Effector memory CD4-positive, alpha-beta T cell (primary cell): ENCODE results near the gene MSI2.

Experiments
- DNase-seq, 3 donors: peaks; one replicate each; pipeline ENCODE4 v3.0.0-alpha.2; 2020
- H3K27ac ChIP-seq: 2 replicates; pipeline ENCODE4 v1.7.0; 2013; ENCODE audit warnings: mild to moderate bottlenecking, low read length, moderate library complexity; ENCODE audit not compliant: insufficient read depth, poor library complexity, severe bottlenecking
- H3K27me3 ChIP-seq: replicated peaks from 2 replicates; pipeline ENCODE4 v1.7.0; 2013; ENCODE audit warnings: mild to moderate bottlenecking, low read length; ENCODE audit not compliant: insufficient read depth, control insufficient read depth, poor library complexity, severe bottlenecking
- H3K36me3 ChIP-seq: 2 replicates; pipeline ENCODE4 v1.7.0; 2013; ENCODE audit warnings: mild to moderate bottlenecking, low read length, moderate library complexity; ENCODE audit not compliant: control insufficient read depth, insufficient read depth
- H3K4me1 ChIP-seq: 2 replicates; pipeline ENCODE4 v1.7.0; 2013; ENCODE audit warnings: low read length, mild to moderate bottlenecking; ENCODE audit not compliant: control insufficient read depth, insufficient read depth, poor library complexity, severe bottlenecking
- H3K4me3 ChIP-seq: 2 replicates; pipeline ENCODE4 v1.7.0; 2013; ENCODE audit warnings: low read length, low read depth, mild to moderate bottlenecking; ENCODE audit not compliant: insufficient read depth, poor library complexity, severe bottlenecking
- H3K9me3 ChIP-seq: 2 replicates; pipeline ENCODE4 v1.7.0; 2013; ENCODE audit warnings: mild to moderate bottlenecking, low read length, moderate library complexity; ENCODE audit not compliant: control insufficient read depth

Gene MSI2

DNA sequence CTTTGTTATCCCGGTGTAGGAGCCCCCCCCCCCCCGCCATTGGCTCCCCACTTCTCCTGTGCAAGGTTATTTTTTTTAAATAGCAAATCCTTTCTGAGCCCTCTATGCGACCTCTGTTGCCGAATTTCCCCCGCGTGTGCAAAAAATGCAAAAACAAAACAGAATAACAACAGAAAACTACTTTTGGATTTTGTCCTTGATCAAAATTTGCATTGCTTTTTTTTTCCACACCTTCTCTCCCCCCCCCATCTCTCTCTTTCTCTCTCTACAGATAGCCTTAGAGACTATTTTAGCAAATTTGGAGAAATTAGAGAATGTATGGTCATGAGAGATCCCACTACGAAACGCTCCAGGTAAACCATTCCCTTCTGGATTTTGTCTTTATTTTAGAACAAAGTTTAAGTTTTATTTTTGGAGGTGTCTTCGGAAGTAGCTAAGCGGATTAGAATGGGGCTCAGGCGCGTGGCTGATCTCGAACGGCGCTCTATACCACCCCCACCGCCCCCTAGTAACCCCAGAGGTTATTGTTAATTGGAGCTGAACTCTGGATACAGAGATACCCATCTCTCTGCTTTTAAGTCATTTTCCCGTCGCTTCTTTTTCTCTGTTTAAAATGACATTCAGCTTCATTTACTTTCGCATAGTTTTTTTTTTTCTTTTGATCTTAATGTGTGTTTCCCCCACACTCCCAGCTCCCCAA is 1.0 kb downstream of the MSI2 start:
- peak overlapping the region; percentile 65 for H3K27ac ChIP-seq
- DNase-seq, result no peak
- peak overlapping the region; percentile 85 for H3K4me3 ChIP-seq
- H3K9me3 ChIP-seq, result no peaks in the 10 kb centered on the region
- peaks cover 12% of the 10 kb centered on the region for H3K36me3 ChIP-seq
- peaks cover 21% of the 10 kb centered on the region for H3K4me1 ChIP-seq
- no peaks in the 10 kb centered on the region for H3K27me3 ChIP-seq

GRCh38 chr17:57257895-57258851 is 1.9 kb downstream of the MSI2 start:
- peak overlapping the region; percentile 85 for H3K4me3 ChIP-seq
- H3K27ac ChIP-seq, result peak overlapping the region; percentile 65
- peaks cover 16% of the 10 kb centered on the region for H3K36me3 ChIP-seq
- H3K4me1 ChIP-seq, result peaks cover 21% of the 10 kb centered on the region
- no peaks in the 10 kb centered on the region for H3K9me3 ChIP-seq
- no peak for DNase-seq
- H3K27me3 ChIP-seq, result no peaks in the 10 kb centered on the region

DNA sequence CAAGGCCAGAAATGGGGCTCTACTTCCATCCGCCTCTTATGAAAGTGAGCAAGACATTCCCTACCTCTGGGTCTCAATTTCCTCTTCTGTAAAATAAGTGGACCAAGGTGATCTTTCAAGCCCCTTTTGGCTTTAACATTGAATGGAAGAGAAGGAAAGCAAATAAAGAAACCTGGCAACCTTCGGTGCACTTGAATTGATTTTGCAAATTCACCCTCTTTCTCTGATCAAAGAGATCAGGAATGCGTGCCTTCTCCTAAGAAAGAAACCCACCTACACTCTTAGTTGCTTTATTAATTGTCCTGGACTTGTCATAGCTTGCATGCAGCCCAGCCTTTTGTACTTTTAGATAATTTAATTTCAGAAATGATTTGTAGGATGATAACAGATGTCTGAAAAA is 3.0 kb downstream of the MSI2 start:
- H3K4me1 ChIP-seq, result peaks cover 21% of the 10 kb centered on the region
- no peaks in the 10 kb centered on the region for H3K27me3 ChIP-seq
- DNase-seq, result no peak
- H3K4me3 ChIP-seq, result no peak overlapping the region
- no peak overlapping the region for H3K27ac ChIP-seq
- no peaks in the 10 kb centered on the region for H3K9me3 ChIP-seq
- H3K36me3 ChIP-seq, result peaks cover 19% of the 10 kb centered on the region

DNA sequence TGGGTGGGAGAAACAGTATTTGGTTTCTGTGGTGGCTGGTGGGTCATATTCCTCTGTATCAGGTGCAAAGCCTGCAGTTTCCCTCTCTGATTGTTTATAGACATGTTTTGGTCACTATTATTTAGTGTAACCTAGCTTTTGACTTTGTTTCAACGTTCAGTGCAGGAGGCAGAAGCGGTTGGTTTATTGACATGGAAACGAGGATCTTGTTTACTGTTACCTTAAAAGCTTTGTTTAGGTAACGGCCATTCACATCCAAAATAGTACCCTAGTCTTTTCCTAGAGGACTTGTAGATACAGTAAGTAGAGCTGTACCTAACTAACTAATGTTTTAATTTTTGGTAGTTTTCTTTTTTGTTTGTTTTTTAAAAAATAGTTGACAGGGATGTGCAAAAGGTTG is 3.5 kb downstream of the MSI2 start:
- Histone ChIP-seq H3K9me3 (no peaks in the 10 kb centered on the region), H3K27ac (no peak overlapping the region), H3K36me3 (peaks cover 19% of the 10 kb centered on the region), H3K27me3 (no peaks in the 10 kb centered on the region), H3K4me3 (no peak overlapping the region), H3K4me1 (peaks cover 21% of the 10 kb centered on the region)
- no peak for DNase-seq

GRCh38 chr17:57260325-57261083 is 4.2 kb downstream of the MSI2 start:
- Histone ChIP-seq H3K9me3 (no peaks in the 10 kb centered on the region), H3K4me1 (peaks cover 21% of the 10 kb centered on the region), H3K36me3 (peaks cover 26% of the 10 kb centered on the region), H3K27ac (no peak overlapping the region), H3K27me3 (no peaks in the 10 kb centered on the region), H3K4me3 (no peak overlapping the region)
- no peak for DNase-seq

GRCh38 chr17:57261084-57261461 is 4.8 kb downstream of the MSI2 start:
- Histone ChIP-seq H3K27me3 (no peaks in the 10 kb centered on the region), H3K27ac (no peak overlapping the region), H3K4me3 (no peak overlapping the region), H3K9me3 (no peaks in the 10 kb centered on the region), H3K36me3 (peaks cover 27% of the 10 kb centered on the region), H3K4me1 (peaks cover 21% of the 10 kb centered on the region)
- no peak for DNase-seq

DNA sequence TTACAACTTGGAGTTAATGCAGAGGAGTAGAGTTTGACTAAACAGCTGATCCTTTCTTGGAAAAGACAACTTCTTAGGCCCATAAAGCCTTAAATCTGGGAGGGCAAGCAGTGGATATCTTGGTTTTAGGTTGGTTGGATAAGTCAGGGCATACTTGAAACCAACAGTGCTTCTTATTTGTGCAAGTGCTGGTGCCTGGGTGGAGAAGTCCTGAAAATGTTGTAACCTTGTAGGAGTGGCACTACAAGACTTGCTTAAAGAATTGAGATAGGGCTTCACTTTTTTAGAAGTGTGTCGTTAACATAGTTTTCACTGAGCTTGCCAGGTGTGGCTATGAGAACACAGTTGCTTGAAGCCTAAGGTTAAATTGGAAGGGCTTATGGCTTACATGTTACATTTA is 6.2 kb downstream of the MSI2 start:
- no peak for DNase-seq
- no peaks in the 10 kb centered on the region for H3K9me3 ChIP-seq
- H3K4me1 ChIP-seq, result peaks cover 21% of the 10 kb centered on the region
- H3K27ac ChIP-seq, result no peak overlapping the region
- H3K27me3 ChIP-seq, result no peaks in the 10 kb centered on the region
- H3K36me3 ChIP-seq, result peaks cover 35% of the 10 kb centered on the region
- H3K4me3 ChIP-seq, result no peak overlapping the region

DNA sequence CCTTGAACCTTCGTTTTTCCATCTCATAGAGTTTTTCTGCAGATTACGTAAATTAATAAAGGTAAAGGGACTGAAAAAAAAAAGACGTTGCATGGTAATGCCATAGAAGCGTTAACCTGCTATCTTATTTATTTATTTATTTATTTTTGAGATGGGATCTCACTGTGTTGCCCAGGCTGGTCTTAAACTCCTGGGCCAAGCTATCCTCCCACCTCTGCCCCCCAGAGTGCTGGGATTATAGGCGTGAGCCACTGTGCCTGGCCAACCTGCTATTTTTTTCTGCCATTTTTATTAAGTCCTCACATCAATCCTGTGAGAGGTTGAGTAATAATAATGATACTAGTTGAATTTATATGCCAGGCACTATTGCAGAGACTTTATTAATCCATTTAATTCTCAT is 7.9 kb downstream of the MSI2 start:
- Histone ChIP-seq H3K9me3 (no peaks in the 10 kb centered on the region), H3K4me1 (peaks cover 10% of the 10 kb centered on the region), H3K4me3 (no peak overlapping the region), H3K27me3 (no peaks in the 10 kb centered on the region), H3K36me3 (peaks cover 43% of the 10 kb centered on the region), H3K27ac (no peak overlapping the region)
- no peak for DNase-seq

GRCh38 chr17:57264776-57265175 is 8.5 kb downstream of the MSI2 start:
- H3K27ac ChIP-seq, result no peak overlapping the region
- peaks cover 46% of the 10 kb centered on the region for H3K36me3 ChIP-seq
- no peaks in the 10 kb centered on the region for H3K27me3 ChIP-seq
- no peak for DNase-seq
- H3K4me1 ChIP-seq, result peaks cover 5% of the 10 kb centered on the region
- no peaks in the 10 kb centered on the region for H3K9me3 ChIP-seq
- H3K4me3 ChIP-seq, result no peak overlapping the region
